Panc1 (cell line): Measurements from ENCODE around the gene PGPEP1. TPM values are rescaled to one million over a fixed set of nuclear protein-coding genes. Genes with fewer than 3 reads are reported as not detected.

Source experiments
- ATAC-seq: fragments of 200-7000 bp; cut with Tn5 transposase; 2 replicates; pipeline ENCODE4 v1.9.1; 2020; ENCODE audit warnings: mild to moderate bottlenecking, moderate library complexity
- BruUV-seq: library from RNA; stranded (reverse); fragments of 400-500 nt; replicated peaks from 2 replicates; lab custom pipeline; 2021; lab: Mats Ljungman, UMichigan
- CTCF ChIA-PET: fragments of 300-600 bp; sonication (Branson Sonifier 250); formaldehyde crosslinking; loops from one replicate; lab custom pipeline; 2022; ENCODE audit warnings: antibody characterized with exemption; lab: Charles Lee
- POLR2A ChIA-PET: fragments of 300-600 bp; sonication (Branson Sonifier 250); formaldehyde crosslinking; loops from one replicate; lab custom pipeline; 2022; ENCODE audit warnings: antibody characterized with exemption; lab: Charles Lee
- DNase-seq: peaks from one replicate; pipeline ENCODE4 v3.0.0-alpha.2; 2010; ENCODE audit warnings: low read depth, low spot score
- H3K27ac ChIP-seq: 2 replicates; pipeline ENCODE4 v1.5.1; 2011; ENCODE audit warnings: mild to moderate bottlenecking, low read length, inconsistent platforms
- H3K27me3 ChIP-seq: fragments of 200-500 bp; sonication (Bioruptor generic); 2 replicates; pipeline ENCODE4 v1.6.0; 2014; ENCODE audit warnings: low read length, inconsistent platforms; ENCODE audit not compliant: control insufficient read depth, insufficient read depth
- H3K36me3 ChIP-seq: fragments of 200-500 bp; sonication (Bioruptor generic); 2 replicates; pipeline ENCODE4 v1.5.1; 2014; ENCODE audit warnings: inconsistent platforms, mild to moderate bottlenecking, low read length, moderate library complexity; ENCODE audit not compliant: control insufficient read depth, insufficient read depth
- H3K4me1 ChIP-seq: 2 replicates; pipeline ENCODE4 v1.5.1; 2011; ENCODE audit warnings: inconsistent platforms, mild to moderate bottlenecking, low read length, moderate library complexity; ENCODE audit not compliant: control insufficient read depth, insufficient read depth
- H3K4me3 ChIP-seq, 2 experiments: 2 replicates each; pipeline ENCODE4 v1.5.1; 2011 to 2012; ENCODE audit warnings: low read depth in 2 of 2, low read length in 2 of 2, mild to moderate bottlenecking in 2 of 2, inconsistent platforms in 1 of 2, moderate library complexity in 1 of 2
- H3K9me3 ChIP-seq: fragments of 200-500 bp; sonication (Bioruptor generic); 2 replicates; pipeline ENCODE4 v1.5.1; 2014; ENCODE audit warnings: low read depth, mild to moderate bottlenecking, inconsistent platforms, low read length, moderate library complexity; ENCODE audit not compliant: control insufficient read depth, insufficient read depth
- CTCF ChIP-seq: fragments of 450-650 bp; IDR thresholded peaks from 2 replicates; pipeline ENCODE4 v1.5.1; 2017; ENCODE audit warnings: mild to moderate bottlenecking
- POLR2AphosphoS5 ChIP-seq: IDR thresholded peaks from 2 replicates; pipeline ENCODE4 v1.6.1; 2012; ENCODE audit warnings: mild to moderate bottlenecking, low read depth, low read length, moderate library complexity
- SIN3A ChIP-seq: IDR thresholded peaks from 2 replicates; pipeline ENCODE4 v1.6.1; 2012; ENCODE audit warnings: low read depth, mild to moderate bottlenecking, low read length, moderate library complexity, borderline replicate concordance; ENCODE audit not compliant: insufficient read depth
- TCF7L2 ChIP-seq: IDR thresholded peaks from 2 replicates; pipeline ENCODE4 v1.6.1; 2011; ENCODE audit warnings: mild to moderate bottlenecking, low read depth, low read length, inconsistent platforms
- in situ Hi-C: cut with HindIII; loops from 2 replicates; pipeline ENCODE4 v1.10.0; 2016; ENCODE audit warnings: low sequenced_read_pairs, low pct_unique_long_range_greater_than_20kb
- intact Hi-C: fragments of 100-400 bp; cut with micrococcal nuclease; formaldehyde crosslinking; loops from one replicate; pipeline ENCODE4 v1.10.0; 2022; ENCODE audit not compliant: unreplicated experiment
- total RNA-seq: library from RNA; stranded (reverse); gene quantifications from one replicate; pipeline ENCODE4 v1.2.1, GENCODE V29; 2021; ENCODE audit not compliant: unreplicated experiment
- TF ChIP-seq, protein P1 (sequence below), 2 experiments: IDR thresholded peaks; 2 replicates each; pipeline ENCODE4 v1.6.1; 2011 to 2012; ENCODE audit warnings: low read depth in 2 of 2, control low read depth in 1 of 2, low read length in 1 of 2, mild to moderate bottlenecking in 1 of 2, moderate library complexity in 1 of 2; ENCODE audit not compliant: insufficient read depth in 1 of 2

Gene PGPEP1
- total RNA-seq, 1 experiment from 2014 or later, result 36.3 TPM

GRCh38 chr19:18414504-18415177 lies 74.2 kb downstream of the PGPEP1 start:
- DNase-seq (no peak), ATAC-seq (no peak)
- intact Hi-C loops (no loop called here), in situ Hi-C loops (no loop called here)
- POLR2A ChIA-PET, result no interaction called here
- Histone ChIP-seq H3K27ac (peak overlapping the region; percentile 95), H3K4me3 (no peak overlapping the region), H3K27me3 (no peaks in the 10 kb centered on the region), H3K9me3 (no peaks in the 10 kb centered on the region), H3K36me3 (no peaks in the 10 kb centered on the region), H3K4me1 (peaks cover 31% of the 10 kb centered on the region)
- CTCF ChIA-PET, result no interaction called here
- no peak for TF ChIP-seq TCF7L2
- TF ChIP-seq CTCF, result no peak
- TF ChIP-seq, protein P1, sequence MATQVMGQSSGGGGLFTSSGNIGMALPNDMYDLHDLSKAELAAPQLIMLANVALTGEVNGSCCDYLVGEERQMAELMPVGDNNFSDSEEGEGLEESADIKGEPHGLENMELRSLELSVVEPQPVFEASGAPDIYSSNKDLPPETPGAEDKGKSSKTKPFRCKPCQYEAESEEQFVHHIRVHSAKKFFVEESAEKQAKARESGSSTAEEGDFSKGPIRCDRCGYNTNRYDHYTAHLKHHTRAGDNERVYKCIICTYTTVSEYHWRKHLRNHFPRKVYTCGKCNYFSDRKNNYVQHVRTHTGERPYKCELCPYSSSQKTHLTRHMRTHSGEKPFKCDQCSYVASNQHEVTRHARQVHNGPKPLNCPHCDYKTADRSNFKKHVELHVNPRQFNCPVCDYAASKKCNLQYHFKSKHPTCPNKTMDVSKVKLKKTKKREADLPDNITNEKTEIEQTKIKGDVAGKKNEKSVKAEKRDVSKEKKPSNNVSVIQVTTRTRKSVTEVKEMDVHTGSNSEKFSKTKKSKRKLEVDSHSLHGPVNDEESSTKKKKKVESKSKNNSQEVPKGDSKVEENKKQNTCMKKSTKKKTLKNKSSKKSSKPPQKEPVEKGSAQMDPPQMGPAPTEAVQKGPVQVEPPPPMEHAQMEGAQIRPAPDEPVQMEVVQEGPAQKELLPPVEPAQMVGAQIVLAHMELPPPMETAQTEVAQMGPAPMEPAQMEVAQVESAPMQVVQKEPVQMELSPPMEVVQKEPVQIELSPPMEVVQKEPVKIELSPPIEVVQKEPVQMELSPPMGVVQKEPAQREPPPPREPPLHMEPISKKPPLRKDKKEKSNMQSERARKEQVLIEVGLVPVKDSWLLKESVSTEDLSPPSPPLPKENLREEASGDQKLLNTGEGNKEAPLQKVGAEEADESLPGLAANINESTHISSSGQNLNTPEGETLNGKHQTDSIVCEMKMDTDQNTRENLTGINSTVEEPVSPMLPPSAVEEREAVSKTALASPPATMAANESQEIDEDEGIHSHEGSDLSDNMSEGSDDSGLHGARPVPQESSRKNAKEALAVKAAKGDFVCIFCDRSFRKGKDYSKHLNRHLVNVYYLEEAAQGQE (IDR thresholded peaks at IDR 0.05; ENCODE audit: insufficient read depth in 1 of 2, low read depth in 2 of 2, low read length in 1 of 2), result no peak
- TF ChIP-seq POLR2AphosphoS5, result no peak
- no peak for TF ChIP-seq SIN3A
- BruUV-seq, result no TSS peak

GRCh38 chr19:18415178-18415867 lies 74.9 kb downstream of the PGPEP1 start:
- intact Hi-C loops (no loop called here), in situ Hi-C loops (no loop called here)
- Histone ChIP-seq H3K27me3 (no peaks in the 10 kb centered on the region), H3K27ac (peak overlapping the region; percentile 95), H3K4me1 (peaks cover 31% of the 10 kb centered on the region), H3K9me3 (no peaks in the 10 kb centered on the region), H3K36me3 (peaks cover 1% of the 10 kb centered on the region; the same call in 1 of the 2 replicates), H3K4me3 (peak overlapping the region in 1 of 2 experiments; percentile 29; a peak in 1 of 4 replicates)
- no peak for DNase-seq
- no peak for ATAC-seq
- no TSS peak for BruUV-seq
- no peak for TF ChIP-seq POLR2AphosphoS5
- no peak for TF ChIP-seq CTCF
- no peak for TF ChIP-seq TCF7L2
- TF ChIP-seq, protein P1 (IDR thresholded peaks at IDR 0.05; ENCODE audit: insufficient read depth in 1 of 2, low read depth in 2 of 2, low read length in 1 of 2), result no peak
- TF ChIP-seq SIN3A, result no peak
- ChIA-PET POLR2A (no interaction called here), CTCF (interaction anchor here (1.1 to 1.4 kb wide), 2 partner anchors 76 to 87 kb away, joined by 3 to 6 read pairs; no protein-coding TSS in a partner anchor)
